ENCODE results near the gene HSD3B2.

DNA sequence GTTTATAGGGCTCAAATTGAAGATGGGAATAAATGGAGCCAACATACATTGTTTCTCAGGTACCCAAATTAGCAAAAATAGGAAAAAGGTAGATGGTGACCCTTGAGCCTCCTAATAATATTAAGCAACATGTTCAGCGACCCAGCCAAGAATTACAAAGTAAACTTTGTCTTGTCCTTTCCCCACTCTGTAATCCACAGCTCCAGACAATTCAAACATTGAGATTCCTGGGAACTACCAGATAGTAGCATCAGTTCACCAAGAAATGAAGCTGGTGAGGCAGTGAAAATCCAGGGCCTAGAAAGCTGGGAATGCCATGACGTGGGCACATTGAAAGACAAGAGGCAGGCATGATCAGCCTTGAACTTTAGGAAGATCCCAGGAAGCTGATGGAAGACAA is 34.6 kb upstream of the HSD3B2 start:
- TF ChIP-seq ZNF282 (IDR thresholded peaks at IDR 0.05; ENCODE audit: partially characterized antibody) (no peak), ZNF605 (CRISPR knock-in tag; IDR thresholded peaks at IDR 0.05) (no peak)
- TF ChIP-seq, protein P1, sequence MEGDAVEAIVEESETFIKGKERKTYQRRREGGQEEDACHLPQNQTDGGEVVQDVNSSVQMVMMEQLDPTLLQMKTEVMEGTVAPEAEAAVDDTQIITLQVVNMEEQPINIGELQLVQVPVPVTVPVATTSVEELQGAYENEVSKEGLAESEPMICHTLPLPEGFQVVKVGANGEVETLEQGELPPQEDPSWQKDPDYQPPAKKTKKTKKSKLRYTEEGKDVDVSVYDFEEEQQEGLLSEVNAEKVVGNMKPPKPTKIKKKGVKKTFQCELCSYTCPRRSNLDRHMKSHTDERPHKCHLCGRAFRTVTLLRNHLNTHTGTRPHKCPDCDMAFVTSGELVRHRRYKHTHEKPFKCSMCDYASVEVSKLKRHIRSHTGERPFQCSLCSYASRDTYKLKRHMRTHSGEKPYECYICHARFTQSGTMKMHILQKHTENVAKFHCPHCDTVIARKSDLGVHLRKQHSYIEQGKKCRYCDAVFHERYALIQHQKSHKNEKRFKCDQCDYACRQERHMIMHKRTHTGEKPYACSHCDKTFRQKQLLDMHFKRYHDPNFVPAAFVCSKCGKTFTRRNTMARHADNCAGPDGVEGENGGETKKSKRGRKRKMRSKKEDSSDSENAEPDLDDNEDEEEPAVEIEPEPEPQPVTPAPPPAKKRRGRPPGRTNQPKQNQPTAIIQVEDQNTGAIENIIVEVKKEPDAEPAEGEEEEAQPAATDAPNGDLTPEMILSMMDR (CRISPR knock-in tag; IDR thresholded peaks at IDR 0.05), result no peak
- TF ChIP-seq, protein P2, sequence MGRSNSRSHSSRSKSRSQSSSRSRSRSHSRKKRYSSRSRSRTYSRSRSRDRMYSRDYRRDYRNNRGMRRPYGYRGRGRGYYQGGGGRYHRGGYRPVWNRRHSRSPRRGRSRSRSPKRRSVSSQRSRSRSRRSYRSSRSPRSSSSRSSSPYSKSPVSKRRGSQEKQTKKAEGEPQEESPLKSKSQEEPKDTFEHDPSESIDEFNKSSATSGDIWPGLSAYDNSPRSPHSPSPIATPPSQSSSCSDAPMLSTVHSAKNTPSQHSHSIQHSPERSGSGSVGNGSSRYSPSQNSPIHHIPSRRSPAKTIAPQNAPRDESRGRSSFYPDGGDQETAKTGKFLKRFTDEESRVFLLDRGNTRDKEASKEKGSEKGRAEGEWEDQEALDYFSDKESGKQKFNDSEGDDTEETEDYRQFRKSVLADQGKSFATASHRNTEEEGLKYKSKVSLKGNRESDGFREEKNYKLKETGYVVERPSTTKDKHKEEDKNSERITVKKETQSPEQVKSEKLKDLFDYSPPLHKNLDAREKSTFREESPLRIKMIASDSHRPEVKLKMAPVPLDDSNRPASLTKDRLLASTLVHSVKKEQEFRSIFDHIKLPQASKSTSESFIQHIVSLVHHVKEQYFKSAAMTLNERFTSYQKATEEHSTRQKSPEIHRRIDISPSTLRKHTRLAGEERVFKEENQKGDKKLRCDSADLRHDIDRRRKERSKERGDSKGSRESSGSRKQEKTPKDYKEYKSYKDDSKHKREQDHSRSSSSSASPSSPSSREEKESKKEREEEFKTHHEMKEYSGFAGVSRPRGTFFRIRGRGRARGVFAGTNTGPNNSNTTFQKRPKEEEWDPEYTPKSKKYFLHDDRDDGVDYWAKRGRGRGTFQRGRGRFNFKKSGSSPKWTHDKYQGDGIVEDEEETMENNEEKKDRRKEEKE (IDR thresholded peaks at IDR 0.05), result no peak

Data from HepG2 (cell line).